Ovary (tissue), 3 donors: ENCODE data around the gene CAMTA1.

Experiments used
- CTCF ChIP-seq, 3 donors: fragments of 450-650 bp in 2 of 3; fragments of 200-600 bp in 1 of 3; IDR thresholded peaks; one replicate each; pipeline versions ENCODE4 v1.5.1 to v1.8.0; 2016 to 2022; ENCODE audit warnings: antibody characterized with exemption in 3 of 3, mild to moderate bottlenecking in 1 of 3
- EP300 ChIP-seq: sonication (generic); formaldehyde crosslinking; IDR thresholded peaks from one replicate; pipeline ENCODE4 v1.6.1; 2017; ENCODE audit warnings: antibody characterized with exemption
- donor health status: DM: no; HTN: no; CAD: no.

GRCh38 chr1:7528386-7529198 lies 743.3 kb downstream of the CAMTA1 start:
- TF ChIP-seq CTCF (IDR thresholded peaks at IDR 0.05) (no peak), EP300 (no peak)
